H9 (cell line): ENCODE measurements around the gene ABCC4. TPM values are rescaled to one million over a fixed set of nuclear protein-coding genes. Genes with fewer than 3 reads are reported as not detected.

Experiments used
- DNase-seq: peaks from one replicate; pipeline ENCODE4 v3.0.0-alpha.2; 2017
- H2AFZ ChIP-seq: one replicate; pipeline ENCODE4 v1.6.1; 2013; ENCODE audit warnings: mild to moderate bottlenecking, low read length, control low read depth, moderate library complexity
- H2AK5ac ChIP-seq: 2 replicates; pipeline ENCODE4 v1.6.1; 2013; ENCODE audit warnings: low read length, control low read depth, mixed read lengths; ENCODE audit not compliant: insufficient read length
- H2BK120ac ChIP-seq: one replicate; pipeline ENCODE4 v1.6.1; 2013; ENCODE audit warnings: low read depth, mild to moderate bottlenecking, low read length, control low read depth, inconsistent platforms; ENCODE audit not compliant: poor library complexity, severe bottlenecking
- H2BK12ac ChIP-seq: 2 replicates; pipeline ENCODE4 v1.6.1; 2013; ENCODE audit warnings: low read length, control low read depth, mixed read lengths, low read depth; ENCODE audit not compliant: insufficient read length
- H2BK15ac ChIP-seq: 2 replicates; pipeline ENCODE4 v1.6.1; 2013; ENCODE audit warnings: low read depth, low read length, control low read depth
- H2BK20ac ChIP-seq: one replicate; pipeline ENCODE4 v1.6.1; 2013; ENCODE audit warnings: low read depth, mild to moderate bottlenecking, low read length, control low read depth, inconsistent platforms; ENCODE audit not compliant: poor library complexity, severe bottlenecking
- H2BK5ac ChIP-seq: 2 replicates; pipeline ENCODE4 v1.6.1; 2013; ENCODE audit warnings: low read length, control low read depth, mixed read lengths; ENCODE audit not compliant: insufficient read length
- H3K14ac ChIP-seq: 2 replicates; pipeline ENCODE4 v1.6.1; 2013; ENCODE audit warnings: low read length, control low read depth; ENCODE audit not compliant: insufficient read depth
- H3K18ac ChIP-seq: 2 replicates; pipeline ENCODE4 v1.6.1; 2013; ENCODE audit warnings: low read depth, mild to moderate bottlenecking, mixed read lengths, low read length, control low read depth; ENCODE audit not compliant: insufficient read length
- H3K23ac ChIP-seq: 2 replicates; pipeline ENCODE4 v1.6.1; 2013; ENCODE audit warnings: low read length, control low read depth, mixed read lengths, low read depth; ENCODE audit not compliant: insufficient read length
- H3K23me2 ChIP-seq: 2 replicates; pipeline ENCODE4 v1.6.1; 2013; ENCODE audit warnings: low read depth, mild to moderate bottlenecking, mixed read lengths, low read length, control low read depth; ENCODE audit not compliant: insufficient read length, poor library complexity, severe bottlenecking
- H3K27ac ChIP-seq: 2 replicates; pipeline ENCODE4 v1.5.1; 2013; ENCODE audit warnings: low read length, control low read depth, mixed read lengths, low read depth; ENCODE audit not compliant: insufficient read length
- H3K27me3 ChIP-seq: 2 replicates; pipeline ENCODE4 v1.6.1; 2013; ENCODE audit warnings: low read length, control low read depth, inconsistent platforms; ENCODE audit not compliant: insufficient read depth
- H3K4ac ChIP-seq: 2 replicates; pipeline ENCODE4 v1.6.1; 2013; ENCODE audit warnings: low read depth, mild to moderate bottlenecking, control low read depth, inconsistent platforms, low read length, moderate library complexity
- H3K4me1 ChIP-seq: 2 replicates; pipeline ENCODE4 v1.6.1; 2013; ENCODE audit warnings: low read length, control low read depth, inconsistent platforms; ENCODE audit not compliant: insufficient read depth
- H3K4me2 ChIP-seq: 2 replicates; pipeline ENCODE4 v1.6.1; 2013; ENCODE audit warnings: low read length, control low read depth, mixed read lengths; ENCODE audit not compliant: insufficient read length, insufficient read depth
- H3K56ac ChIP-seq: 2 replicates; pipeline ENCODE4 v1.6.1; 2013; ENCODE audit warnings: low read depth, mild to moderate bottlenecking, mixed read lengths, low read length, control low read depth; ENCODE audit not compliant: insufficient read length
- H3K79me1 ChIP-seq: 2 replicates; pipeline ENCODE4 v1.6.1; 2013; ENCODE audit warnings: low read depth, mild to moderate bottlenecking, moderate library complexity, low read length, control low read depth, inconsistent platforms; ENCODE audit not compliant: insufficient read depth, poor library complexity, severe bottlenecking
- H3K79me2 ChIP-seq: 2 replicates; pipeline ENCODE4 v1.6.1; 2013; ENCODE audit warnings: low read length, control low read depth, inconsistent platforms; ENCODE audit not compliant: insufficient read depth
- H3K9ac ChIP-seq: 2 replicates; pipeline ENCODE4 v1.6.1; 2013; ENCODE audit warnings: low read length, control low read depth, mixed read lengths; ENCODE audit not compliant: insufficient read length; ENCODE audit errors: extremely low read depth
- H3K9me3 ChIP-seq: one replicate; pipeline ENCODE4 v1.6.1; 2013; ENCODE audit warnings: low read depth, low read length, inconsistent platforms; ENCODE audit not compliant: control insufficient read depth
- H3T11ph ChIP-seq: one replicate; pipeline ENCODE4 v1.6.1; 2013; ENCODE audit warnings: mild to moderate bottlenecking, low read length, control low read depth, inconsistent platforms
- H4K20me1 ChIP-seq: one replicate; pipeline ENCODE4 v1.6.1; 2013; ENCODE audit not compliant: control insufficient read depth, insufficient read length, insufficient read depth
- H4K5ac ChIP-seq: 2 replicates; pipeline ENCODE4 v1.6.1; 2013; ENCODE audit warnings: low read depth, mild to moderate bottlenecking, mixed read lengths, low read length, control low read depth; ENCODE audit not compliant: insufficient read length
- H4K8ac ChIP-seq: replicated peaks from 2 replicates; pipeline ENCODE4 v1.6.1; 2013; ENCODE audit warnings: low read length, control low read depth, mixed read lengths, low read depth; ENCODE audit not compliant: insufficient read length
- H4K91ac ChIP-seq: 2 replicates; pipeline ENCODE4 v1.6.1; 2013; ENCODE audit warnings: low read depth, mild to moderate bottlenecking, moderate library complexity, mixed read lengths, low read length, control low read depth; ENCODE audit not compliant: insufficient read length
- H3K27ac Mint-ChIP-seq, 3 experiments: 2 replicates in 2 of 3; 3 replicates in 1 of 3; pipeline ENCODE4 v1.8.0; 2020 to 2021; ENCODE audit warnings: mixed read lengths in 3 of 3, mild to moderate bottlenecking in 1 of 3, moderate library complexity in 1 of 3
- H3K27me3 Mint-ChIP-seq: 2 replicates; pipeline ENCODE4 v1.8.0; 2021; ENCODE audit warnings: low read depth, mild to moderate bottlenecking, moderate library complexity, mixed read lengths
- H3K36me3 Mint-ChIP-seq, 3 experiments: 2 replicates in 2 of 3; 3 replicates in 1 of 3; pipeline ENCODE4 v1.8.0; 2020 to 2021; ENCODE audit warnings: low read depth in 3 of 3, mixed read lengths in 3 of 3; ENCODE audit not compliant: insufficient read depth in 1 of 3
- H3K4me1 Mint-ChIP-seq, 2 experiments: 2 replicates each; pipeline ENCODE4 v1.8.0; 2020; ENCODE audit warnings: mixed read lengths in 2 of 2
- H3K4me3 Mint-ChIP-seq, 2 experiments: 2 replicates in 1 of 2; 3 replicates in 1 of 2; pipeline ENCODE4 v1.8.0; 2020 to 2021; ENCODE audit warnings: mild to moderate bottlenecking in 2 of 2, mixed read lengths in 2 of 2, moderate library complexity in 1 of 2
- H3K9me3 Mint-ChIP-seq, 2 experiments: 2 replicates in 1 of 2; 3 replicates in 1 of 2; pipeline ENCODE4 v1.8.0; 2020; ENCODE audit warnings: mild to moderate bottlenecking in 2 of 2, mixed read lengths in 2 of 2, moderate library complexity in 1 of 2
- CTCF ChIP-seq: fragments of 200-600 bp; sonication (generic); conservative IDR thresholded peaks from 3 replicates; pipeline ENCODE4 v1.8.0; 2021; ENCODE audit warnings: antibody characterized with exemption, mild to moderate bottlenecking
- WGBS: extraction: QIAGEN DNeasy Blood & Tissue Kit; methylation state at CpG from one replicate; pipeline ENCODE4 v1.1.7; 2013; ENCODE audit warnings: missing lambda C conversion rate, low lambda C conversion rate, mixed read lengths; ENCODE audit not compliant: insufficient read length; ENCODE audit errors: extremely low coverage; 5-methylcytosine and 5-hydroxymethylcytosine counted together
- total RNA-seq: library from RNA; stranded (reverse); gene quantifications from 2 replicates; pipeline ENCODE4 v1.2.1, GENCODE V29; 2021

ABCC4 gene
- total RNA-seq, 1 experiment from 2014 or later, result 5.9 TPM

- no CpG with 5 or more reads among the region's 4 CpGs for WGBS
Observed at GRCh38 chr13:95226932-95227695, 74.1 kb downstream of the ABCC4 start.

More at GRCh38 chr13:95226932-95227695, 74.1 kb downstream of the ABCC4 start:
- no peaks in the 10 kb centered on the region for H3K23me2 ChIP-seq
- H3K9me3 Mint-ChIP-seq, result no peaks in the 10 kb centered on the region
- H3K4me1 Mint-ChIP-seq, result no peaks in the 10 kb centered on the region
- no peak overlapping the region for H3K9ac ChIP-seq
- H3K9me3 ChIP-seq, result no peaks in the 10 kb centered on the region
- H3K36me3 Mint-ChIP-seq, result no peaks in the 10 kb centered on the region
- no peak overlapping the region for H3K18ac ChIP-seq
- no peak overlapping the region for H3K27ac ChIP-seq
- no peak overlapping the region for H3K14ac ChIP-seq
- H4K5ac ChIP-seq, result no peak overlapping the region
- no peaks in the 10 kb centered on the region for H3K79me2 ChIP-seq
- no peak overlapping the region for H2BK20ac ChIP-seq
- no peak overlapping the region for H2BK5ac ChIP-seq
- no peak overlapping the region for H3K4me2 ChIP-seq
- no peak for DNase-seq
- no peaks in the 10 kb centered on the region for H3K4me1 ChIP-seq
- no peaks in the 10 kb centered on the region for H3K79me1 ChIP-seq
- H2BK120ac ChIP-seq, result no peak overlapping the region
- H3K27me3 Mint-ChIP-seq, result no peaks in the 10 kb centered on the region
- no peaks in the 10 kb centered on the region for H4K20me1 ChIP-seq
- H2BK12ac ChIP-seq, result no peak overlapping the region
- no peak overlapping the region for H3K4ac ChIP-seq
- no peak overlapping the region for H3K23ac ChIP-seq
- H3T11ph ChIP-seq, result no peak overlapping the region
- H3K27ac Mint-ChIP-seq, result no peak overlapping the region
- no peak overlapping the region for H2AK5ac ChIP-seq
- no peak overlapping the region for H3K4me3 Mint-ChIP-seq
- H3K27me3 ChIP-seq, result no peaks in the 10 kb centered on the region
- no peak overlapping the region for H2AFZ ChIP-seq
- H2BK15ac ChIP-seq, result no peak overlapping the region
- no peak for TF ChIP-seq CTCF
- no peak overlapping the region for H3K56ac ChIP-seq
- H4K91ac ChIP-seq, result no peak overlapping the region
- H4K8ac ChIP-seq, result no peak overlapping the region
